Limb (tissue), 2 donors: ENCODE measurements around the gene GNG7.
"Not testable (repeated sequence)": the region's sequence is repeated elsewhere in the genome, so short reads cannot be mapped to it uniquely, and the experiment has no call there.

Experiments
- DNase-seq, 2 donors: peaks; one replicate each; pipeline ENCODE4 v3.0.0-alpha.2; 2016; ENCODE audit errors: extremely low spot score in 2 of 2

GNG7 gene

DNA sequence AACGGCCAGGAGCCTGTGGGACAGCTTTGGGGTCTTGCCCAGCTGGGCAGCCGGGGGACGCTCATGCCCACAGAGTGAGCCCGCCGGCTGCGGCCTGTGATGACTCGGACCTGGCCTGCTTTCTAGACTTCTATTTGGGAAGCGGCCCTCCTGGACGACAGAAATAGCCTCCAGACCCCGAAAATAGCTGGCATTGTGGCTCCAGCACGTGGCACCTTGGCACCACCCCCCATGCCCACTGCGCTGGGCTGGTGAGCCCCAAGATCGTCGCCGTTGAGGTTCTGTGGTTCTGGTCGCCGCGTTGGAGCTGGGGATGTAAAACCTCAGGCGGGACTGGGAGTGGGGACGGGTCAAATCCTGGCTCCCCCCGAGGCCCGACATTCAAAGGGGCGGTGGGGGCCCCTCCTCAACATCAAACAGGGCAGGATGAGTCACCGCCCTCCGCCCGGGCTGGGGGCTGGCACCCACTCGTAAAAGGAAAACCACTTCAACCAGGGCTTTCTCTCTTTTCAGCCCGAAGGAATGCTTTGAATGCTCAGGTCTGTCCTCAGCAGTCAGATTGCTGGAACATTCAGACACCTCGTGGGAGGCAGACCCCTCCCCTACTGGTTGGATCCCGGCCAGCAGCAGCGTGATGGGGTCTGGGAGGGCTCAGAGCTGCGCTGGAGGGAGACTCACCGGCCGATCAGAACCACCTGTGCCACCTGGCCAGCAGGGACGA is 184.5 kb downstream of the GNG7 start:
- peak in 1 of 2 donors; percentile 68 for DNase-seq

DNA sequence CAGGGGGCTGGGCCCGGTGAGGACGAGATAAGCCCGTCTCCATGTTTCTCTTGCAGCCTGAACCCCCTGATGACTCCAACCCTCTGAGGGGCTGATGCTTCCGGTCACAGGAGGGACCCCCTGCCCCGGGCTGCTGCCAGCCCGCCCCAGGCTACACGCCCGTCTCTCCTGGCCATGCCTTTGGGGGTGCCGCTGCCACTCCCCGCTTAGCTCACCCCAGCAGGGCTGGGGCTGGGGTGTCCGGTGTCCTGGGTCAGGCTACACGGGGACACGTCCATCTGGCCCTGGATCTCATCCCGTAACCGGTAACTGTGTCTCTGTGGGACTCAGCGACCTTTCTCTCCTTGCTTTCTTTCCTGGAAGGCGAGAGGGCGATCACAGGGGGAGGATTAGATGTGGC is 185.8 kb downstream of the GNG7 start:
- no peak for DNase-seq

DNA sequence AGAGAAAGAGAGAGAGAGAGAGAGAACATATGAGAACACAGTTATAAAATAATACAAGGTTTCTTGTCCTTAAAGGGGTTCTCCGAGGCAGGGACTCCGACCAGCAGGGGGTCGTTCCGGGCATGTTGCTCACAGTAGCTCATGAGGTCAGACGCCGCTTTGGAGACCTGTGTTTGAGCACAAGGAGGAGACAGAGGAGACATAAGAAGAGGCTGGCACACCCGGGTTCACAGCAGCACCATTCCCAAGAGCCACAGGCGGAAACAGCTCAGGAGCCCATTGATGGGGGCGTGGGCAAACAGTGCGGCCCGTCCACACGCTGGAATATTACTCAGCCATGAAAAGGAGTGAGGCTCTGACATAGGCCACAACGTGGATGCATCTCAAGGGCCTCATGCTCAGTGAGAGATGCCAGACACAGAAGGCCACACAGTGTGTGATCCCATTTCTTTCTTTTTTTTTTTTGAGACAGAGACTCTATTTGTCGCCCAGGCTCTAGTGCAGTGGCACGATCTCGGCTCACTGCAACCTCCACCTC is 187.4 kb downstream of the GNG7 start:
- no peak for DNase-seq

DNA sequence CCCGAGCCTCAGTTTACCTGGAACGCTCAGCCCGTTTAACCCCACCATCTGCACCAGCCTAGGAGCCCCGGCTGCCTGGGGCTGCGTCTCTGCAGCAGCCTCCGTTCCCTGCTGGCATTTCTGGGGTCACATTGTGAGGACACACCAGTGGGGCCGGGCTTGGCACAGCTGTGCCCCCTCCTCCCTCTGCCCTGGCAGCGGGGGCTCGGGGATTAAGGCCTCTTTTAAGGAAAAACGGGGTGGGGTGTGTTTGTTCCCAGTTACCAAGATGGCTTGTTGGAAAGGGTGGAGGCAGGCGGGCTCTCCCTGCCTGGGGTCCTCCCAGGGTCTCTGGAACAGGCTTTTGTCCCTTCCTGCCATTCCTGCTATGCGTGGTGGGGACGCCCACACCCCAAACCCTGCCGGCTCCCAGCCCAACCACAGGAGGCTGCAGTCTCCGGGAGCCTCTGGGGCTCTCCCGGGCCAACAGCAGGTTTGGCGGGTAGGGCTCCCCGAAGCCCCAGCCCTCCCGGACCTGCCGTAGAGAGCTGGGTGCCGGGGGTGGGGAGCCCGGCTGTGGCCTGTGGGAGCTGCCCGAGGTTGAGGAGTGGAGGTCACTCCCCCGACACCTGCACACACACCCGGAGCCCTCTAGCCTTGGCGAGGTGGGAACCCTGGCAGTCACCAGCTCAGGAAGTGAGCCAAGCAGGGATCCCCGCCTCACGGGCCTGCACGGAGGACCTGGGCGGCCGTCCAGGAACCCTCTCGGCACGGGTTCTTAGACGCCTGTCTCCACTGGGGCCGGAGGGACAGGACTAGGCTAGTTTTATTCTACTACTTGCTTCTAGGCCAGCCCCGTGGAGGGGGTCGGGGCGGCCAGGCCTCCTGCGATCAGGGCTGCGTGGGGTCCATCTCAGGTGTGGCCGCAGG is 189.7 kb downstream of the GNG7 start:
- no peak for DNase-seq

DNA sequence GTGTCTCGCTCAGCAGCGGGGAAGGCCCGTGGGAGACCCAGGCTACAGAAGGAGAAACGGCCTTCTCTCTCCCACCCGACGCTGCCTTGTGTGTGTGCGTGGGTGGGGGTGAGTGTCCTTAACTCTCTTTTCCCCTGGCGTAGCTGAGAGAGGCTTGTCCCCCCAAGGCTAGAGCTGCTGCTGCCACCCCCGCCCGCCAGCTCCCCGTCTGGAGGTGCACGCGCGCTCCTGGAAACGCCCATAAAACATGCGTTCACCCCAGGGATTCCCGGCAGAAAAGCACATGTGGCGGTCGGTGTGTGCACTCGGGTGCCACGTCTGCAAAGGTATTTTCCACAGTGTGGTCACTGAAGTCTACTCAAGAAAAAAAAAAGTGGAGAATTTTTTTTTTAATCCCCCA is 190.5 kb downstream of the GNG7 start:
- no peak for DNase-seq

DNA sequence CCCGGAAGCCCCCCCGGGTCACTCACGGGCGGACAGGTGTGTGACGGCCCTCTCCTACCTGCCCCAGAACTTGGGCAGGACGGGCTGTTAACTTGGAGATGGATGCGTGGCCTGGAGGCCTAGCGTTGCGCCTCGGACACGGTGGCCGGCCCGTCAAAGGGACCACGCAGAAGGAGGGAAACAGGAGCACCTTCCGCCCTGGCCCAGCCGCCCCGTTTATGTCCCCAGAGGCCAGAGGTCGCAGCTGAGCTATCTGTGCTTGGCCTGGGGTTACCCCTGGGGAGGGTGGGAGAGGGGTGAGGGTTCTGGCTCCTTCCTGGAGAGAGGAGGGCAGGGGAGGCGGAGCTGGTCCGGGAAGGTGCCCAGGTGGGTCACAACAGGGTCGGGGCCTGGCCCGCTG is 190.9 kb downstream of the GNG7 start:
- DNase-seq, result no peak

DNA sequence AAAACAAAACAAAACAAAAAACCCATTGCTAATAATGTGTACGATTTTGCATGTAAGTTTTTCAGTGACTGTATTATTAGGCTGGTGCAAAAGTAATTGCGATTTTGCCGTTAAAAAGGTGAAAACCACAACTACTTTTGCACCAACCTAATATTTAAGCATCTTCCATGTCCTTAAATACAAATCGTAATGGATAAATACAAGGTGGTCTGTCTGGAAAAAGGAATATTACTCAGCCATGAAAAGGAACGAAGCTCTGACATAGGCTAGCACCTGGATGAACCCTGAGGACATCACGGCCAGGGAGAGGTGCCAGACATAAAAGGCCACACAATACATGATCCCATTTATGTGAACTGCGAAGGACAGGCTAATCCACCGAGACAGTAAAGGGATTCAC is 193.4 kb downstream of the GNG7 start:
- DNase-seq, result no peak

DNA sequence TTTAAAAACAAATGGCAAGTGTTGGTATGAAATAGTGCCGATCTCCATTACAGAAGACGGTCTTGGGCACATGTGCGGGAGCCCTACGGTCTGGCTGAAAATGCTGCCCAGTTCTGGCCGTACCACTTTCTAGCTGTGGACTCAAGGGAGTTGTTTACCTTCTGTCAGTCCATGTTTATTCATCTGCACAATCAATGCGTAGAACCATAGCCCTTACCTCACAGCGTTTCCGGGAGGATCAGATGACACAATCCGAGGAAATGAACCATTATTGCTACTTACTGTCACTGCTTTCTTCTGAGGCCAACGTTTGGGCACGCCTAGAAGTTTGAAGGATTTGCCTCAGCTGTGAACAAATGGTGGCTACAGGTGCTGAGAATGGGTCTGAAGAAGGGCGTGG is 195.4 kb downstream of the GNG7 start:
- no peak for DNase-seq

DNA sequence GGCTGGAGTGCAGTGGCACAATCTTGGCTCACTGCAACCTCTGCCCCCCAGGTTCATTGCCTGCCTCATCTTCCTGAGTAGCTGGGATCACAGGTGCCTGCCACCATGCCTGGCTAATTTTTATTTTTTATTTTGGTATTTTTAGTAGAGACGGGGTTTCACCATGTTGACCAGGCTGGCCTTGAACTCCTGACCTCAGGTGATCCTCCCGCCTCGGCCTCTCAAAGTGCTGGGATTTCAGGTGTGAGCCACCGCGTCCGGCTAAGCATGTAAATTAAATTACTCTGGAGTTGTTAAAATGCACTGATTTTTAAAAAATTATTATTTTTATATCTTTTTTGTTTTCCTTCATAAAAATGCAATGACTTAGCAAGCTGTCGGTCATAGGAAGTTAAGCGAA is 195.8 kb downstream of the GNG7 start:
- DNase-seq, result not testable (repeated sequence)

DNA sequence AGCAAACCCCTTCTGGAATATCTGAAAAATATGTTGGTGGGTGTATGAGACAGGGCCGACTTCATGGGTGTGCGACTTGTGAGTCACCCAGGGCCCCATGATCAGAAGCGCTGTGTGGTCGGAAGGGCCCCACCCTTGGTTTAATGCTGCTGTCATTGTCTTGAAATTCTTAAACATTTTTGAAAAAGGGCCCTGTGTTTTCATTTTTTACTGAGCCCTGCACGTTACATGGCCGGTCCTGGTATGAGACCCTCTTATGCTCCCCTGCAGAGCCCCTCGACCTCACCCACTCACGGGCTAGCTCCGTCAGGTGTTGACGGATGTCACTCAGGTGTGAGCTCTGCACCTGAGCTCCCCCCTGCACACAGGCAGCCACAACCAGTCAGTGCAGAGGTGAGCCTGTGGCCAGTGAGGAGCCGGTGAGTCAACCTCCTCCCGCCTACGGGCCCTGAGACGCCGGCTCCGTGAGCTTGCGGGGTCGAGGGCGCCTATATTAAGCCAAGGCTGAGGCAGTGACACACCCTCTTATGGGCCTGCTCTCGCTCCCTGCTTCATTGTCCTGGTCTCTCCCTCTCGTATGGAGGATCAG is 198.9 kb downstream of the GNG7 start:
- DNase-seq, result no peak

DNA sequence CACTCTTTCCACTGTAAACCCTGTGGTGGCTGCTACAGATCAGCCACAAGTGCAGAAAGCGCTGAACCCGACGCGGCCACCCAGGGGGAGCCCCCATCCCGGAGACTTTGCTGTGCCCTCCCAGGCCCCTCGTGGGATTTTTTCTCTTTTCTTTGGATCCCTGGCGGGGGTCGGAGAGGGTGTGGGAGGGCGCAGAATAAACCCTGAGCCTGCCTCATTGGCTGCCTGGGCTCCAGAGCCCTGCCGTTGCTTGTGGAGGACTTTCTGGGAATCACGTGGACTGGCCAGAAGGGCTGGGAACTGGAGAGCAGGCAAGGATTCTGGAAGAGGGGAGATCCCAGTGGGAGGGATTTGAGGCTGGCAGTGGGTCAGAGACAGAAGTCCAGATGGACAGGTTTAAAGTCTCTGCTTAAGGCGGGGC is 201.6 kb downstream of the GNG7 start:
- no peak for DNase-seq

DNA sequence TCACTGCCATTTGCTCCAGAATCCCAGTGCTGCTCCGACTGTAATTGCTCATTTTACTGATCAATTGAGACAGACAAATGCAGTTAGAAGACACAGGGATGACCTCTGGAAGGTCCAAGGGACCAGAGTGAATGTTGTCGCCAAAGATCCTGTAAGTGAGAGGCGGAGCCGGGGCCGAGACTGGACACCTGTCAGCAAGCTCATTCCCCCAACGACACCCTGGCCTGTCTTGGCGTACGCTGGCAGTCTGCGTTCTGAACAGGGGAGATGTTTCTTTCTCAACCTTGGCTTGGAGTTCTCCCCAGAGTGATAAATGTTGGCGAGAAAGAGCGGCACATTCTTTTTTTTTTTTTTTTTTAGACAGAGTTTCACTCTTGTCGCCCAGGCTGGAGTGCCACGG is 202.3 kb downstream of the GNG7 start:
- DNase-seq, result no peak

DNA sequence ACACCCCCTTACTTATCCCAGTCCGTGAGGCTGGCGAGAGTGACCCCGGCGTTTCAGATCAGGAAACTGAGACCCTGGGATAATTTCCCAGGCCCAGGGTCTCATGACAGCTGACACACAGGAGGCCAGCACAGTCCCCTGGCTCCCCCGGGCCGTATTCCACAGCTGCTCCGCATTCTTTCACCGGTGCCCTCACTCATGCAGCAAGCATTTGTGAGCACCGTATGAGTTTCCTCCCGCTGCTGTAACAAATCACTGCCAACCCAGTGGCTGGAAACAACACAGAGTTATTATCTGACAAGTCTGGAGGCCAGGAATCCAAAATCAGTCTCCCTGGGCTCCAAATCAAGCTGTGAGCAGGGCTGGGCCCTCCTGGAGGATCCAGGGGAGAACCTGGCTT is 205.3 kb downstream of the GNG7 start:
- DNase-seq, result no peak

DNA sequence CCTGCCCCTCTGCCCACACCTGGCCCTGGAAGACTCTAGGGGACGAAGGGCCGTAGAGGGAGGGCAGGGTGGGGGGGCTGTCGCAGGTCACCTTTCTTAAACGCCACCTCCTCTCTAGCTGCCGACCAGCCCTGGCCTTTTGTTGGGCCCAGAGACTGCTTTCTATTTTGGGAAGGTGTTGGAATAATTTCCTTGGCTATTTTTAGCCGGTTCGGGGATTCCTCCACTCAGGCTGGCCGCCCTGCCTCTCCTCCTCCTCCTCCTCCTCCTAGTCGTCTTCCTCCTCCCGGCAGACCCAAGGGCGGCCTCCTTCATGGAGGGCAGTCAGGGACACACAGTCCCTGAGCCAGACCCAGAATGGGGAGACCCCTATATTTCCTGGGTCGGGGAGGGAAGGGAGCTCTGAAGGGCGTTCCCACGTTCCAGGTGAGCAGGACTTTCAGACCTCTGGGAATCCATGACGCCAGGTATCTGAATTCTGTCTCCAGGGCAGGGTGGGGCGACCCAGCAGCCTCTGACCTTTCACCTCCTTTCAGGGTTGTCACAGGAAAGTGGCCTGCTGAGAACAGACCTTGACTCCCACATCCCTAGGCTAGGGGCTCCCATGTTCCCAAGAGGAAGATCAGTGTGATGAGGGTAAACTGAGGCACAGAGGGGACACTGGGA is 206.7 kb downstream of the GNG7 start:
- no peak for DNase-seq

DNA sequence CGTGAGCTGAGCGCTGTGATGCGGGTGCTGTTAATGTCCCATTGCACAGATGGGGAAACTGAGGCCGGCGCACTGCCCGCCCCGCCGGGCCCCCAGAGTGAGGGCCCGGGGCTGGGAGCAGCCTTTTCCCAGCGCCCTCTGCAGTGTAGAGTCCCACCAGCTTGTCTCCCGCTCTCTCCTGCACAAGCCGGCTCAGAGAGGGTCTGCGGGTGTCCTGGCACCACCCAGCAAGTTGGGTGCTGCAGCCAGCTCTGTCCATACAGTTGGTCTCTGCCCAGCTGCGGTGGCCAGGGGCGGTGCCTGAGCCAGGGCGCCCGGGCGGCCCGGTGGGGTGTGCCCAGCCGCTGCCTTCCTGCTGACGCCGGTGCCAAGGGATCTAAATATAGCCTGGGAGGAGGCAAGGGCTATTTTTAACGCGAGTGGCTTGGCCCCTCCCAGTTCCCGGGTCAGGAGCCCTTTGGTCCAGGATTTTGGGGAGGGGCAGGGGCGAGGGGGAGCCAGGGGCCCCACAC is 207.3 kb downstream of the GNG7 start:
- DNase-seq, result peak in 1 of 2 donors; percentile 78

DNA sequence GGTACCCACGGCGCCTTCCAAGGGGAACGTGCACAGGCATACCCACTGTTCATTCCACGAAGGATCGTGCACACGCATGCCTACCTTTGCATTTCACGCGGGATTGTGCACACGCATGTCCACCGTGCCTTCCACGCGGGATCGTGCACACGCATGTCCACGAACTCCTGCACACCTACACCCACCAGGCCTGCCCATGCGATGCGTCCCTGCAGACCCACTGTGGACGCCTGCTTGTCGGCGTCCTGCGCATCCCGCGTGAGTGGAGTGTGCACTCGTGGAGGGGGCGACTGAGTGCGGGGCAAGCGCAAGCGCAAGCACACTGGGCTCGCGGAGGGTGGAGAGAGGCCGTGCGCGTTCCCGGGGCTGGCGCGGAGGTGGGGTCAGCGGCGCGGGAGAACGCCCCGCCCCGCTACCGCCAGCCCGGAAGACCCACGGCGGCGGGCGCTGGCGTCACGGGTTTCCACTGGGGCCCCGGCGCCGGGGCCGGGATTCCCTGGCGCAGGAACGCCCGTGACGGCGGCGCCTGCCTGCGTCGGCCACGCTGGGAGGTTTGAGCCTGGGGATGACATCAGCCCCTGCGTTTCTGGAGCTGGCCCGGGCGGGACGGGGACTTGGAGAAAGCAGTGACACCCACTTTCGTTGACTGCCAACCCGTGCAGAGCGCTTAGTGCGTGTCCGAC is 207.9 kb downstream of the GNG7 start:
- peak in 1 of 2 donors; percentile 81 for DNase-seq

DNA sequence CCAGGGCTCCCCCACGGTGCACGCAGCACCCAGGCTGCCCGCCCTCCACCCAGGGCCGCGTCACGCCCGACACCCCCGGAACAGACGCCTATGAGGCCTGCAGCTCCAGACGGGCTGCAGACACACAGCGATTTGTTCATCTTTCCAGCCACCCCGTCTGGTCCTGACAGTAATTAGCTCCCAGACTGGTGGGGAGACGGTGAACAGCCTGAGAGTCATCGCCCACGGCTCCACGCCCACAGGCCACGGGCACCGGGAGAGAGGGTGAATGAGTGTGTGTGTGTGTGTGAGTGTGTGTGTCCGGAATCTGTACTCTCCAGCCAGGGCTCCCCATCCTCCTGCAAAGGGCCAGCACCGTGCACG is 208.4 kb downstream of the GNG7 start:
- DNase-seq, result no peak

DNA sequence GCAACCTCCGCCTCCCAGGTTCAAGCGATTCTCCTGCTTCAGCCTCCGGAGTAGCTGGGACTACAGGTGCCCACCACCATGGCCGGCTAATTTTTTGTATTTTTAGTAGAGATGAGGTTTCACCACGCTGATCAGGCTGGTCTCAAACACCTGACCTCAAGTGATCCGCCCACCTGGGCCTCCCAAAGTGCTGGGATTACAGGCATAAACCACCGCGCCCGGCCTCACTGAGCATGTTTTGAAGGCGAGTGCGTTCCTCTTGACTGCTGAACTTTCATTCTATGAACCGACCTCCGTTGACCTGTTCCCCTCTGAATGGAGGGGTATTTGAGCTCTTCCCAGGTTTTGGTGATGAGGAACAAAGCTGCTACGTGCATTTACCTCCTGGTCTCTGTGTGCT is 209.0 kb downstream of the GNG7 start:
- DNase-seq, result not testable (repeated sequence)

DNA sequence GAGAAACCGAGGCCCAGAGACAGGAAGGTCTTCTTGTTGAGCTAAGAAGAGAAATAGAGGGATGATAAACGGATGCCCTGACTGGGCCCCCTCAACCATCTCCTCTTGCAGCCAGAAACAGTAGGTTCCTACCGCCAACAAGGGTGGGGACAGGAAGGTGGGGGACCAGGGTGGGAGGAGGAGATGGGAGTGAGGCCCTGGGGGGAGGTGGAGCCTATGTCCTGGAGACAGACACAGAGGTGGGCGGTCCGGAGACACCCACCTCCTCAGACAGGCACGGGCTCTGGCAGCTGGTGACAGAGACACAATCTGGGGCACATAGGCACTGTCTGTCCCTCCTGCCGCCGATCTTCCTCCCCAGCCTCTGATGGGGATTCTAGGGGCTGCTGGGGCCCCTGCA is 209.6 kb downstream of the GNG7 start:
- no peak for DNase-seq

DNA sequence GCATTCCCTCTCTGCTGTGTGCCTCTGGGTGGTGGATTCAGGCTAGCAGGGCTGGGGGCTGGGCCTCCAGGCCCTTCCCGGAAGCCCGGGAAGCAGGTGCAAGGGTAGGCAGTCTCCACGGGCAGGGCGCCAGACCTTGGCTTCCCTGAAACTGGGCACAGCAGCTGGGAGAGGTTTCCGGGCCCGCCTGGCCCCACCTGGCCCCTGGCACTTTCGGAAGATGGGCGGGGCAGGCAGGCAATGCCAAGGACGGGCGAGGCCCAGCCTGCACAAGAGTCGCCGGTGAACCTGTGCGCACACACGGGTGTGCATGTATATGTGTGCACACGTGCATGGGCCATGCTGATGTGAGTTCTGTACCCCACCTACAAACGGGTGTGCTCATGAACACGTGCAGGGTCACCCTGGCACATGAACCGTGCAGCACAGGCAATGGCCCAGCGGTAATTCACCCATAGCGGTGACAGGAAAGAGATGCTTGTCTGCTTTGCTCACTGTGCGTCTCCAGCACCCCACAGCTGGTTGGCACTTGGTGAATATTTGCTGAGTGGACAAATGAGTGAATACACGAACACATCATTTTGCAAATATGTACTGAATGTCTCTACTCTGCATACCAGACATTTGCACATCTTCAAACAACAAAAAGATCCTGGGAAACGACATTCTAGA is 211.2 kb downstream of the GNG7 start:
- DNase-seq, result no peak
